Hepatocyte (in vitro differentiated cells): ENCODE results near the gene LRRC4C. TPM values are rescaled to one million over a fixed set of nuclear protein-coding genes. Genes with fewer than 3 reads are reported as not detected.

Experiments used
- DNase-seq: peaks from one replicate; pipeline ENCODE4 v3.0.0-alpha.2; 2016; ENCODE audit warnings: low spot score
- H2AFZ ChIP-seq: fragments of 200-600 bp; sonication (generic); 2 replicates; pipeline ENCODE4 v1.6.0; 2016; ENCODE audit warnings: antibody characterized with exemption, mild to moderate bottlenecking
- H3K27ac ChIP-seq: fragments of 200-600 bp; sonication (generic); 2 replicates; pipeline ENCODE4 v1.5.1; 2016; ENCODE audit warnings: mild to moderate bottlenecking
- H3K27me3 ChIP-seq: fragments of 200-600 bp; sonication (generic); 2 replicates; pipeline ENCODE4 v1.6.1; 2016
- H3K36me3 ChIP-seq: fragments of 200-600 bp; sonication (generic); replicated peaks from 2 replicates; pipeline ENCODE4 v1.5.1; 2016; ENCODE audit warnings: low read depth; ENCODE audit not compliant: insufficient read depth
- H3K4me1 ChIP-seq: fragments of 200-600 bp; sonication (generic); 2 replicates; pipeline ENCODE4 v1.5.1; 2016; ENCODE audit warnings: mild to moderate bottlenecking, moderate library complexity; ENCODE audit not compliant: insufficient read depth
- H3K4me2 ChIP-seq: fragments of 200-600 bp; sonication (generic); 2 replicates; pipeline ENCODE4 v1.6.0; 2016
- H3K4me3 ChIP-seq: fragments of 200-600 bp; sonication (generic); 2 replicates; pipeline ENCODE4 v1.5.1; 2016; ENCODE audit warnings: mild to moderate bottlenecking
- H3K79me2 ChIP-seq: fragments of 200-600 bp; sonication (generic); 2 replicates; pipeline ENCODE4 v1.6.0; 2017; ENCODE audit warnings: mild to moderate bottlenecking
- H3K9me2 ChIP-seq: fragments of 200-600 bp; sonication (generic); replicated peaks from 2 replicates; pipeline ENCODE4 v1.6.0; 2017; ENCODE audit warnings: mild to moderate bottlenecking; ENCODE audit not compliant: insufficient read depth
- H3K9me3 ChIP-seq: fragments of 200-600 bp; sonication (generic); 2 replicates; pipeline ENCODE4 v1.5.1; 2016; ENCODE audit warnings: low read depth, mild to moderate bottlenecking
- H4K20me1 ChIP-seq: fragments of 200-600 bp; sonication (generic); 2 replicates; pipeline ENCODE4 v1.6.0; 2016; ENCODE audit warnings: mild to moderate bottlenecking; ENCODE audit not compliant: insufficient read depth, poor library complexity, severe bottlenecking
- CTCF ChIP-seq: fragments of 200-600 bp; sonication (generic); IDR thresholded peaks from 2 replicates; pipeline ENCODE4 v1.5.1; 2016; ENCODE audit warnings: antibody characterized with exemption, mild to moderate bottlenecking; ENCODE audit not compliant: poor library complexity
- EZH2 ChIP-seq: fragments of 200-600 bp; sonication (generic); IDR thresholded peaks from 2 replicates; pipeline ENCODE4 v1.6.1; 2016; ENCODE audit warnings: antibody characterized with exemption, mild to moderate bottlenecking, borderline replicate concordance
- EZH2phosphoT487 ChIP-seq: fragments of 200-600 bp; sonication (generic); IDR thresholded peaks from one replicate; pipeline ENCODE4 v1.6.1; 2018; ENCODE audit warnings: antibody characterized with exemption, mild to moderate bottlenecking, low read depth, moderate library complexity; ENCODE audit not compliant: unreplicated experiment, severe bottlenecking
- WGBS: methylation state at CpG from one replicate; pipeline ENCODE4 v1.1.6; 2016; ENCODE audit warnings: low lambda C conversion rate; ENCODE audit errors: missing lambda C conversion rate; 5-methylcytosine and 5-hydroxymethylcytosine counted together
- polyA plus RNA-seq: library from polyadenylated mRNA; unstranded; fragments of >200 nt; fragmentation: Nextera tagmentation; extraction: Ambion mirVana; gene quantifications from 2 replicates; pipeline ENCODE4 v1.2.1, GENCODE V29; 2016
- total RNA-seq: library from RNA; depleted of rRNA; stranded (reverse); fragments of >200 nt; gene quantifications from 2 replicates; pipeline ENCODE4 v1.2.3, GENCODE V29; 2014

LRRC4C gene
- total RNA-seq (2.4 and 3.1 TPM in 2 replicates), polyA plus RNA-seq (1.1 and 2.0 TPM in 2 replicates)

- Histone ChIP-seq H2AFZ (no peak within 1 kb of the TSS), H3K9me3 (no peaks in the 10 kb centered on the region), H3K4me3 (no peak within 1 kb of the TSS), H3K4me2 (peak within 1 kb of the TSS; percentile 27), H3K36me3 (no peaks in the 10 kb centered on the region), H4K20me1 (no peaks in the 10 kb centered on the region), H3K9me2 (no peaks in the 10 kb centered on the region), H3K27ac (no peak within 1 kb of the TSS), H3K27me3 (peaks cover 5% of the 10 kb centered on the region), H3K4me1 (no peaks in the 10 kb centered on the region), H3K79me2 (no peaks in the 10 kb centered on the region)
- TF ChIP-seq EZH2phosphoT487 (no peak), CTCF (no peak), EZH2 (no peak)
- WGBS = 70% methylated on average over 22 of the region's 22 CpGs
- no peak for DNase-seq
Measured at GRCh38 chr11:41459465-41460401, at the start of gene LRRC4C. LRRC4C (minus strand) TSS chr11:41459652.

GRCh38 chr11:41508121-41508520, 48.7 kb upstream of the LRRC4C start:
- Histone ChIP-seq H3K27me3 (no peaks in the 10 kb centered on the region), H4K20me1 (no peaks in the 10 kb centered on the region)
- WGBS = 92% methylated on average over 1 of the region's 1 CpG

GRCh38 chr11:41499429-41499828, 40.0 kb upstream of the LRRC4C start:
- no peaks in the 10 kb centered on the region for H3K9me2 ChIP-seq
- no peaks in the 10 kb centered on the region for H3K9me3 ChIP-seq
- DNase-seq = no peak
- no peak for TF ChIP-seq CTCF
- no peak for TF ChIP-seq EZH2phosphoT487
- no peak for TF ChIP-seq EZH2
- 41% methylated on average over 3 of the region's 3 CpGs for WGBS
- no peaks in the 10 kb centered on the region for H3K79me2 ChIP-seq
- H3K27ac ChIP-seq = no peak overlapping the region
- H3K4me2 ChIP-seq = no peak overlapping the region
- H3K4me1 ChIP-seq = no peaks in the 10 kb centered on the region
- H2AFZ ChIP-seq = no peak overlapping the region
- H3K27me3 ChIP-seq = no peaks in the 10 kb centered on the region
- H3K36me3 ChIP-seq = no peaks in the 10 kb centered on the region
- H4K20me1 ChIP-seq = no peaks in the 10 kb centered on the region
- no peak overlapping the region for H3K4me3 ChIP-seq

More at GRCh38 chr11:41508121-41508520, 48.7 kb upstream of the LRRC4C start:
- Histone ChIP-seq H3K4me2 (no peak overlapping the region), H3K4me1 (no peaks in the 10 kb centered on the region), H2AFZ (no peak overlapping the region), H3K4me3 (no peak overlapping the region), H3K9me2 (no peaks in the 10 kb centered on the region), H3K9me3 (no peaks in the 10 kb centered on the region), H3K36me3 (no peaks in the 10 kb centered on the region), H3K27ac (no peak overlapping the region), H3K79me2 (no peaks in the 10 kb centered on the region)
- TF ChIP-seq CTCF = no peak
- no peak for TF ChIP-seq EZH2
- no peak for TF ChIP-seq EZH2phosphoT487
- no peak for DNase-seq
